HG03066 (cell line): ENCODE results near the gene SAPCD1.

Experiments
- ATAC-seq: cut with Tn5 transposase; IDR thresholded peaks from one replicate; pipeline ENCODE4 v1.9.1; 2021; ENCODE audit warnings: low read depth; ENCODE audit not compliant: unreplicated experiment

Gene SAPCD1

DNA sequence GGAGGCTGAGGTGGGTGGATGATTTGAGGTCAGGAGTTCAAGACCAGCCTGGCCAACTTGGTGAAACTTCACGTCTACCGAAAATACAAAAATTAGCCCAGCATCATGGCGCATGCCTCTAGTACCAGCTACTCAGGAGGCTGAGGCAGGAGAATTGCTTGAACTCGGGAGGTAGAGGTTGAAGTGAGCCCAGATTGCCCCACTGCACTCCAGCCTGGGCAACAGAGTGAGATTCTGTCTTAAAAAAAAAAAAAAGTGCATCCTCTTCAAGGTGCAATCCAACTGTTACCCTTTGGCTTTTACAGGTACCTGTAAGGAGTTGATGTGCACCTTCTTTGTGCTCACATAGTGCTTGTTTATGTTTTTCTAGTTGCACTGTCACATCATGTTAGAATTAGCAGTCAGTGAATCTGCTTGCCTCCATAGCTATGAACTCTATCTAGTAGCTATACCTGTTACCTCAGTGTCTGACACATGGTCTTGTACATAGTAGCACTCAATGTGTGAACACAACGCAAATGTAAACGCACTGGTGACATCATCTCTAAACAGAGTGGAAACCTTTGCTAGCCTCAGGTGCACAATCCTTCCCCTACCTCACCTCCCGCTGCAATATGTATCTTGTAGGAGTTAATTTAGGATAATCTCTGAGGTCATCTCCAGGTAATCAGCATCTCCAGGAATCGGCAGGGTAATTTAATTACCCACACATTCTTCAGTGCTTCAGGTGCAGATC lies 13.0 kb upstream of the SAPCD1 start:
- no peak for ATAC-seq

DNA sequence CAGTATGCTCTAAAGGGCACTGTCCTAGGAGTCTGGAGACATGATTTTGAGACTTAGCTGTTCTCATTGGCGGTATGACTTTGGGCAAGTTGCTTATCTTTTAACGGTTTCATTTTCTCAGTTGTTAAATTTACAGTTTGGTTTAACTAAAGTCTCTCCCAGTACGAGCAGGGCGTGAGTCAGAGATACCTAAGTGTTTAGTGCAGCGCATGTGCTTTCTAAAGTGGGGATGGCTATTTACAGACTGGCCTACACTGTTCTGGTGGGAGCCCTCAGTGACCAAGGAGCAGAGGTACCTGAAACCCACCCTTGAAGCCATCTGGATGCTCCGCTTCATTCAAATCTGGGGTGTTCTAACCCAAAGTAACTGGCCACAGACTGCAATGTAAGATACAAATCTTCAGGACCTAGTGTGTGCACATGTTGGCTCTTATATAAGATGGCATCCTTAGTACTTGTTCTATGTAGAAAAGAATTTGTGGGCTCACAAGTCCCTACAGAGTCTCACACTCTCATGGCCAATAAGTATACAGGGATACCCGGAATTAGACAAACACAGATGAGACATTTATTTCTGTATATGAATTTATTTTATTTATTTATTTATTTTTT lies 11.9 kb upstream of the SAPCD1 start:
- no peak for ATAC-seq

DNA sequence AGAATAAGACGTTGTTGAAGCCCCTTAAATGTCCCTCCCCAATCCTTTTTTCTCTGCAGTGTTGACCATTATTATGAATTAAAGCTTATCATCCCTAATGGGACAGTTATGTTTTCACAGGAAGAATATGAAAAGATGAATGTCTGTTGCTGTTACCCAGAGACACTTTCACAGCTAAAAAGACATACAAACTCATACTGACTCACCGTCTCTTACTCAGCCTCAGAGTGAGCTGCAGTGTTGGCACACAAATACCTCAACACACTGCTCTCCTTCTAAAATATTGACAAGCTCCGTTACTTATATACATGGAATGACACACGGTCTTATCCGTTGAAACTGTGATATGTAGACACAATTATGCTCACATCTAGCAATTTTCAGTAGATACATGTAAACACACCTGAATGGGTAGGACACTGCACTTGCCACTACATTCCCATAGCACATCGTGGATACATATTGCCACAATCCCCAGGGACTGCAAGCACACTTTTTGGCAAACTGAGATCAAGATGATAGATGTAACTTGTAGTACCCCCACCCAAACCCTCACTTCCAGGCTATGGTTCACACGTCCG lies 9.6 kb upstream of the SAPCD1 start:
- ATAC-seq, result no peak

DNA sequence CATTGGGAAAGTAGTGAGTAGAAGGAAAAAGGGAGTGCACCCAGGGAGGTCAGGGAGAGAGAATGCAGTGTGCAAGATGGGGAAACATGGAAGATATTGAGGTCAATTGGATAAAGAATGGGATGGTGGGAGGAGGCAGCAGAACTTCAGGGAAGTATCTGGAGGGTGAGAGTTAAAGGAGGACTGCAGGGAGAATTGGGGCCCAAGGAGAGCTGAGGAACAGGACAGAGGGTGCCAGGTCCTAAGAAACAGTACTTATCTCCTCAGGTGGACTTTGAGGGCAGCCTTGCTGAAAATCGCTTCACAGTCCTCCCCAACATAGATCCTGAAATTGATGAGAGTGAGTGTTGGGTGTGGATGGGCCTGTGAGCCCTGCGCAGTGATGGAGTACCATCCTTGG lies 4.2 kb upstream of the SAPCD1 start:
- no peak for ATAC-seq

DNA sequence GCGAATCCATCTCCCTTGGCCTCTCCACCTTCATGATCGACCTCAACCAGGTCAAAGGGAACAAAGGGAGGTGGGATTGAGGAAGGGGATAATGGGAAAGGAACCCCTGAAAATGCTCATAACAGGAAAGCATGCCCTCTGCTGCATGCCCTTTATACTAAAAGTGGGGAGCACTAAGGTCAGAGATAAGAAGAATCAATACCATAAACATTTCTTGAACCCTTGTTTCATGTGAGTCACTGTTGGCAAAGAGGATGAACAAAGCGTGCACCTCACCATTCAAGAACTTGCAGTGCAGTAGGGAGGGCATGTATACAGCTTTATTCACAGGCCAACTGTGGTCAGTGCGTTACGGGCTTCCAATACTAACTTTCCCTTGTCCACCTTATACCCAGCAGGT lies 1.7 kb upstream of the SAPCD1 start:
- ATAC-seq, result no peak

DNA sequence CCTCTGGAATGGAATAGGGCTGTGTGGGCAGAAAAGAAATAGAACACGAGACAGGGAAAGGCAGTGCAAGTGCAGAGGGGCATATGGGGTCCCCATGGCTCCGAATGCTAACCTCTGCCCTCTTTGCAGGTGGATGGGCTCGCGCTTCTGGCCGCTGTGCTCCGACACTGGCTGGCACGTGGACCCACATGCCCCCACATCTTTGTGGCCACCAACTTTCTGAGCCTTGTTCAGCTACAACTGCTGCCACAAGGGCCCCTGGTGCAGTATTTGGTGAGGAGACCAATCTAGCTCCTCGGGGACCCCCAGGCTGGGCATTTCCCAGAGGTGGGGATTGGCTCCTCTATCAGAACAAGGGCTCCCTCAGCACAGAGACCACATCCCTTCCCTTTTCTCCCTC lies 1.1 kb upstream of the SAPCD1 start:
- no peak for ATAC-seq

DNA sequence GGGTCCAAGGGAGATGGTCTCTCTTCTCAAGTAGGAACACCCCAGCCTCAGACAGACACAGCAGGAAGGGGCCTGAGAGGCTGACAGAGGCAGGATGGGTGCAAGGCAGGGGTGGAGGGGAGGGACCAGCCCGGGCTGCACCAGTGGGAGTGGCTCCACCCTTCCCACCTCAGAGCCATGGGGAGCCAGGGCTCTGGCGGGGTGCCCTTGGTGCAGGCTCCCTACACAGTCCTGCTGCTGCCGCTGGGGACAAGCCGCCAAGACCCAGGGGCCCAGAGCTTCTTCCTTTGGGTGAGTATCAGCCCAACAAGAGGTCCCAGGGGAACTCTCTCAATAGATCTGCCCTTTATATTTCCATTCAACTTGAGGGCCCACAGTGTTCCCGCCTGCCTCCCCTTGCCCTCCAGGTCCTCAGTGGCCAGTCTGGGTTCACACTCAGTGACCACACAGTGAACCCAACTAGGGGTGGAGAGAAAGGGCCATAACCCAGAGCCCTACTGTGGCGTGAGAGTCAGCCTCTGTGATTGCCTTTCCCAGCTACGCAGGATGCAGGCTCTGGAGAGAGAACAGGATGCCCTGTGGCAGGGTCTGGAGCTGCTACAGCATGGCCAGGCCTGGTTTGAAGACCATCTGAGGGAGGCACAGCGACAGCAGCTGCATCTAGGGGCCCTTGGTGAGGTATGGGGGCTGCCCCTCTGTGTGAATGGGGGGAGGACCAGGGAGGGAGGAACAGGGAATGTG lies 592 bp downstream of the SAPCD1 start:
- no peak for ATAC-seq

DNA sequence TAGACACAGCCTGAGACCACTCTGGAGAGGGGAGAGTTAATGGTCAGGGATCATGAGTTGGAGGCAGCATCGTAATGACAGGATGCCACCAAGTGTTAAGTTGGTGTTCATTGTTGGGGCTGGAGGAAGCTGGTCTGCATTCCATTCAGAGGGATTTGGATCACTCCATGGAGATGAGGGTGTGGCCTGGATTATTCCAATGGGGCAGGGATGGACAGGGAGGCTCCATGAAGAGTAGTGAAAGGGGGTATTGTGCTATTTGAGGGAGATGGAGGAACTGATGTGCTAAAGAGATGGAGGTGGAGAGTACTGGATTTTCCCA lies 1.1 kb downstream of the SAPCD1 start:
- no peak for ATAC-seq

DNA sequence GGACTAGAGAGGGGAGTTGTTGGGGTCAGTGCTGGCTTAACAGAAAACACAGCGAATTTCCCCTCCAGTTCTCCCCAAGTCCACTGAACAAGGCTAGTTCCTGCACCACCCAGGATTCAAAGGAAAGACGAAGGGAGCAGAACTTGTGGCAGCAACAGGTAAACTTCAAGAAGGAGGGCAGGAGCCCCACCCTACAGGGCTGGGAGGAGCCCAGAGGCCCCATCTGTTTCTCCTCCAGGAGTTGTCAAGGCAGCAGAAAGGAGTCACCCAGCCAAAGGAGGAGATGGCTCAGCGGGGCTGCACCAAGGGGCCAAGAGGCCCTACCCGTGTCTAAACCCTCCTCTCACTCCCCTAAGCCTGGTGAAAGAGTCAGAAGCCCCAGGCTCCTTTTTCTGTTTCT lies 1.7 kb downstream of the SAPCD1 start:
- no peak for ATAC-seq

DNA sequence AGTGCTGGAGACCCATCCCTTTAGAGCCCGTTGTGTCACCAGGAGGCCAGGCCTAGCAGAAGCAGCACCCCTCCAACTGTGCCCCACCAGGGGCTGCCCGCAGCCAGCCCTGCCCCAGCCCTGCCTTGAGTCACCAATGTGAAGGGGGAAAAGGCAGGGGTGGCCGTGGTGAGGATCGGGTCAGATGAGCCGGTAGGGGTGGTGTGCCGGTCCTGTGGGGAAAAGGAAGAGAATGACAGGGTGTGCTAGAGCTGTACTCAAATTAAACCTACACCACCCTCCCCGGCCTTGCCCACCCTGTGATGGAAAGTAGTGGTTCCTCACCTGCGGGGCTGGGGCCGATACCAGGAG lies 3.1 kb downstream of the SAPCD1 start:
- ATAC-seq, result no peak

DNA sequence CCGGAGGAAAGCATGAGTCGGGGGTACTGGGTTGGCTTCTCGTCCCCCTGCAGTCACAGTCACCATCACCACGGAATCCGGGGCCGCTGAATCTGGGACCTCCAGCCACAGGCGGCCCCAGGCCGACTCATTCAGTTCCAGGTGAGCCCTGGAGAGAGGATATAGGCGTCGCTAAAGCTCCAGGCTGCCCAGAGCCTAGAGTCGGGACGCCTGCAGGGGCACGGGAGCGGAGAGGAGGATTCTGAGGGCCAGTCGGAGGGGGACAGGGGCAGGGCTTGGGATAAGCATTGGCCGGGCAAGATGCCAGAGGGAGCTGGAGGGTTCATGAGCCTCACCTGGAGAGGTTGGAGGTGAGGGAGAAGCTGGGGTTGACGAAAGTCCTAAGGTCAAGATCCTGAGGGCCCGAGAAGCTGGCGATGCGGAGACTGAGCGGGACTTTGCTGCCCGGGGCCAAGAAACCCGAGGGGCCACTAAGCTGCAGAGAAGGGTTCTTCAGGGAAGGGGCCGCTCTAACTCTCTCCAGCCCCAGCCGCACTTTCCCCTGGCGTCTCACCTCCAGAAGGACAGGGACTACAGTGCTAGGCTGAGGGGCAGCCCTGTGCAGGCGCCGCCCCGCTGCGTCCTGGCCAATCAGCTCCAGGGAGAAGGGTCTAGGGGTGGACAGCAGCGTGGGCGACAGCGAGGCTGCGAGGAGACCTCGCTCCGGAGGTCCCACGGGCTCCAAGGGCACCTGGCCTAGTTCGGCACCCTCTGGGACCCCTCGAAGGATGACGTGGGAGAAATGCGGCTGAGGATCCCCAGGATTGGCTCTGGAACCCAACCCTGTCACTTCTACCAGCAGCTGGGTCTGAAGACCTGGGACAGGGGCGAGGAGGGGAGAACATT lies 3.7 kb downstream of the SAPCD1 start:
- no peak for ATAC-seq

DNA sequence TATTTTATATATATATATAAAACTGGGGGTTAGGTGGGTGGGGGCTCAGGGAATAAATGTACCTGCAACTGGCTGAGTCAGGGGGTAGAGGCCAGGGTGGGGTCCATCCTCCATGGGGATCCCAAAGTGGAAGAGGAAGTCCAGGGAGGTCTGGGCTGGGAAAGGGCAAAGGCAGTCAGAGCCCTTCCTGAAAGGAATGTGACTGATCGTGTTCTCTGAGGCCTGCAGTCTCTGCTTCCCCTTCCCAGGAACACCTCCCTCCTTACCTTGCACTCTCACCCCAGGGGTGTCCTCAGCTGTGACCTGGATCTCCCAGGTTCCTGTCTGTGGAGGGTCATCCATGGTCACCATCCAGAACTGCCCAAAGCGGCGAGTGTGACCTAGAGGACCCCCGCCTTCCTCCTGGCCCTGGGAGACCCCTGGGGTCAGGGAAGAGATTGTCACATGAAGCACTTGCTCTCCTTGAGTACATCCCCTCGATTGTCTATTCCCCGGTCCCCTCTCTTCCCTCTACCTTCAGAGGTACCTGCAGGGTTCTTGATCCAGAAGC lies 4.7 kb downstream of the SAPCD1 start:
- ATAC-seq, result no peak

DNA sequence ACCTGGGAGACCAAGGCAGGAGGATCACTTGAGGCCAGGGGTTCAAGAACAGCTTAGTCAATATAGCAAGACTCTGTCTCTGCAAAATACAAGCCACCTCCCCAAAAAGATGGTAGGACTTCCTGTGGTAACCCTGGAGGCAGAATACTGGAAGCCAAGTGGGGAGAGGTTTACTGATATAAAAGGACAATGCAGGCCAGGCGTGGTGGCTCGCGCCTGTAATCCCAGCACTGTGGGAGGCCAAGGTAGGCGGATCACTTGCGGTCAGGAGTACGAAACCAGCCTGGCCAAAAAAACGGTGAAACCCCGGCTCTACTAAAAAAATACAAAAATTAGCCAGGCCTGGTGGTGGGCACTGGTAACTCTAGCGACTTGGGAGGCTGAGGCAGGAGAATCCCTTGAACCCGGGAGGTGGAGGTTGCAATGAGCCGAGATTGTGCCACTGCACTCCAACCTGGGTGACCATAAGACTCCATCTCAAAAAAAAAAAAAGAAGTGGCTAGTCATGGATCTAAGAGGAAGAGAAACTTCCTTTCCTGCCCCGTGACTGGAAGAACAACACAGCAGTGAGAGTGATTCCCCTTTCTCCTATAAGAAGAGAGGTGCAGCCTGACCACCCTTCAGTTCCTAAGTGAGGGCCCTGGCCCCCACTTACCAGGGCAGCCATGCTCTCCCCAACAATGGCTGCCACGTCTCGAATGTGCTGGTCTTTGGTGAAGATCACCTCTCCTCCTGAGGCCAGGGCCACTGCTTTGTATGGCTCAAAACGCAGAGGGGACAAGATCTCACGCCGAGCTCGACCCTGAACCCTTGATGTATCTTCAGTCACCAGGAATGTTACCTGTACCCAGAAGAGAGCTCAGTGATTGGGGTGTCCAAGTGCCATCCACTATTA lies 6.2 kb downstream of the SAPCD1 start:
- ATAC-seq, result no peak

DNA sequence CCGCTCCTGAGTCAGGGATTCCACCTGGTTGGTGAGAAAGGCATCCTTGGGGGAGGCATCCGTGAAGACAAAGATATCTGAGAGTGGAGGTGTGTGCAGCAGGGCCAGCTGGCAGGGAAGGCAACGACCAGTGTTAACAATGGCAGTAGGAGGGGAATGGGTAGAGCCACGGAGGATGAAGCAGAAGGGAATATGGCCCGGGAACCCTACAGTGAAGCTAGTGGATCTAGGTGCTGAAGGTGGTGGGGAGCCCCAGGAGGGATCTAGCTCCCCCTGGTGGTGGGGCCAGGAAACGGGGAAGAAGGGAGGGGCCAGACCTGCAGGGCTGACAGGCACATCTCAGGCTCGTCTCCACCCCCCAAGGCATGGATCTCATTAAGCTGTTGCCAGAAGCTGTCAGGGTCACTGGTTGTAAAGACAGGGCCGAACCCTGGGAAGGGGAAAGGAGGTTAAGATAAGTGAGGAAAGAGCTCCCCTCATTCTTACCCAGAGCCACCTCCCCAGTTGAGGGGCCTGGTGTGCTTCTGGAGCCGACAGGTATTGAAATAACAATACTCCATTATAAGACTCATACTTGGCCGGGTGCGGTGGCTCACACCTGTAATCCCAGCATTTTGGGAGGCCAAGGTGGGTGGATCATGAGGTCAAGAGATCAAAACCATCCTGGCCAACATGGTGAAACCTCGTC lies 7.4 kb downstream of the SAPCD1 start:
- no peak for ATAC-seq

DNA sequence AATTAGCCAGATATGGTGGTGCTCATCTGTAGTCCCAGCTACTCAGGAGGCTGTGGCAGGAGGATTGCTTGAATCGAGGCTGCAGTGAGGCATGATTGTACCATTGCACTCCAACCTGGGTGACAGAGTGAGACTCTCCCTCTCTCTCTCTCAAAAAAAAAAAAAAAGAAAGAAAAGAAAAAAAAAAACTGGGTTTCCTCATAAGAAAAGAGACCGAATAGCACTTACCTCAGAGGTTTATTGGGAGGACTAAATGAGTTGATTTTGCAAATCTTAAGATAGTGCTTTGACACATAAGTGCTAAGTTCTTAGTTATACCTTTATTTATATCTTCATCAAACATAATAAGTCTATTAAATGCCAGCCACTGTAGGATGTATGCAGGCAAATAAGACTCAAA lies 8.4 kb downstream of the SAPCD1 start:
- no peak for ATAC-seq

DNA sequence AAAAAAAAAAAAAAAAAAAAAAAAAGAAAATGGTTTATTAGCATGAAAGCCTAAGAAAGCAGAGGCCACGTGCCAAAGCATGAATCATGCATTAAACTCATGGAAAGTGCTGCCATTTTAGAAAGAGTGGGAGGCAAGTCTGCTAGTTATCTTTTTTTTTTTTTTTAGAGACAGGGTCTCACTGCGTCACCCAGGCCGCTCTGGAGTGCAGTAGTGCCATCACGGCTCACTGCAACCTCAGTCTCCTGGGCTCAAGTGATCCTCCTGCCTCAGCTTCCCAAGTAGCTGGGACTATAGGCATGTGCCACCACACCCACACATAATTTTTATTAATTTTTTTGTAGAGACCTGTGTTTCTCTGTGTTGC lies 9.5 kb downstream of the SAPCD1 start:
- ATAC-seq, result no peak

DNA sequence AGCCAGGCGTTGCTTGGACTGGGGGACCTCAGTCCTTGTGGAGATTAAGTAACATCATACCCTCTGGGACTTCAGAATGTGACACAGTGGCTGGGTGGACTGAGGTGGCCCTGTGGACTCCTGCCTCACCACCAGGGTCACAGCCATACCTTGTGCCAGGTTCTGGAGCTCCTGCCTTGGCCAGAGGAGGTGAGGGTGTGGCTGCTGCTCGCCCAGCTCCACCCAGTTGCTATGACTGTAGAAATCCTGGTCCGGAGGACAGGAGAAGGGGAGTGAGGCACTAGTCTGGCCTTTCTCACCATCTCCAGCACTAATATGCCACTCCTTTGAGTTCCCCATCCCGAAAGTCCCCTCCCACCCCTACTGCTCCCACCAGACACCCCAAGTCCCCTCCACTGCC lies 12.7 kb downstream of the SAPCD1 start:
- no peak for ATAC-seq

DNA sequence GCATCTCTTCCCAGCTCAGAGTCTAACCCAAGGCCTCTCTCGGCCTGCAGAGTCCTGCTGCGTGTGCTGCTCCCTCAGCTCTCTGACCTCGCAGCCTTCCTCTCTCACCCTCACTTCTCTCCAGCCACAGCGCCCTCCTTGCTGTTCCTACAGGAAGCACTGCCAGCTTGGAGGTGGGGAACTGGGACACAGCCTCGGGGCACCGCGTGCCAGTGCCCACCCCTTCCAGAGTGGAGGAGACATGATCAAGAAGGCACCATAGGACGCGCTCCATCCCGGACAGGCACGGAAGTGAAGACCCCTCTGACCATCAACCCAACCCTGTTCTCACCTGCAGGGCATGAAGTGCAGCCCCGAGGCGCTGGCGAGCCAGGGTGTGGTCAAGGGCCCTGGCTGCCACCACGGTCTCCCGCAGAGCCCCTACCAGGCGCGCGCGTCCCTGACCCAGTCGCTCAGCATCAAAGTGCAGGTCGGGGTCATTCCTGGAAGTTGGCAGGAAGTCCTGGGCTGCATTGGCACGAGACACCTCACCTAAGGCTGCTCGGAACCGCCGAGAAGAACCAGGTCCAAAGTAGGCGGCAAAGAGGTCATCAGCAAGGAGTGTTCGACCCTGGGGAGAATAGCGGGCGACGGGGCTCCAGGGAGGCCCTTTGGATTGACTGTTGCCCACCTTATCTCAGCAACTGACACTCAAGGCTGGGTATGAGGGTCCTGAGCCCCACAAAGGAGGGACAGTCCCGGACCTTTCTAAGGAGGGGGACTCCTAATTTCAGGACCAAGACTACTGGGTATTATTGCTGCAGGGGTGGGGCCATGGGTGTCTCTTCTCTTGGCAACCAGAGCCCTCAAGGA lies 13.4 kb downstream of the SAPCD1 start:
- ATAC-seq, result no peak
